Measurements from ENCODE around the gene RNF180.
"Not testable (repeated sequence)": the region's sequence is repeated elsewhere in the genome, so short reads cannot be mapped to it uniquely, and the experiment has no call there.

The RNF180 gene

DNA sequence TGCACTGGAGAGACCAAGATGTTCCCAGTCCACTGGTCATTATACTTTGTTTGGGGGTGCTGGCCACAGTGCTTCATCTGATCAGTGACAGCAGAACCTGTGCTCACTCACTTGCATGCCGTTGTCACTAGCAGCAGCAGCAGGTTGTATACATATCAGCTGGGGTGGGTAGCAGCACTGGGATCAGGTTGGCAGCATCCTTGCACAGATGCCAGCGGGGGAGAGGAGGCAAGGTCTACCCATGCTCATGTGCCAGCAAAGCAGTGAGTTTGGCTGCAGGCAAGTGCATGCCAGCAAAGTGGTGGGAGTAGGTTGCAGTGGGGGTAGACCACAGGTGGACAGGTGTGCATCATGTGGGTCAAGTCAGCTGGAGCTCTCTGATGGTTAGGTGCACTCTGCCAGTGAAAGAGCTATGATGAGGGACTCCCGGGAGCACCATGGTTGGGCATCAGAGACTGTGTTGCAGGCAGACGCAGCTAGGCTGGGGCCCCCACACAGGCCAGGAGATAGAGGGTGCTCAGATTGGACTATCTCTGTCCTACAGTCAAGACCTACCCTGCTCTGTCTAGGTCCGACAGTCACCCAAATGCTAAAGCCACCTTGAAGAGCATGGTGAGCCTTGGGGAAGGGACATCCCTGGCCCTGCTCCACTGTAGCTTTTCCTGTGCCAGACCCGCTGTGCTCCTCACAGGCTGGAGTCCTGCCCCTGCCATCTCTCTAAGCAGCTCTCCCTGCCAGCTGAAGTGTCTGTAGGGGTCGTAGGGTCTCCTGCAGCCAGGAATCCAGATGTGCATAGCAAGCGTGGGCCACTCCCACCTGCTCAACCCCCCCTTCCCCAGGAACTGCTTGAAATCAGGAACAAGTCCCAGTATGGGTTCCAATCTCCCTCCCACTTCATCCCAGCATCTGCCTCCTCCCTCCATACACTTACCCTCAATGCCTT, 119.8 kb downstream of the RNF180 start:
- no peak for DNase-seq

DNA sequence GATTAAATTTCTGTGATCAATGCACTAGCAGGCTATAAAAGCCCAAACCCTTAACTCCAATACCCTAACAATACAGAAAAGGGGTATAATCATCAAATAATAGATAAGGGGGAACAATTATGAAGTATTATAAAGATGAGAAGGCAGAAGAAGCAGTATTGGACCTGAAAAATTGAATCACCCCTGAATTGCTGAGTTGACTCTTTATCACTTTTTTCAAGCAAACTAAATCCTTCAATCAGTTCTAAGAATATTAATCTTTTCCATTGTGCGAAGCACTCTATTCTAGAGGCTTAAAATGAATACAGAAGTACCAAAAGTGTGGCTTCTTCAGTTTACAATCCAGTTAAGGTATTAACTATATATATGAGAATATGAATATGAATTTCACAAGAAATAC, 120.7 kb downstream of the RNF180 start:
- no peak for DNase-seq

DNA sequence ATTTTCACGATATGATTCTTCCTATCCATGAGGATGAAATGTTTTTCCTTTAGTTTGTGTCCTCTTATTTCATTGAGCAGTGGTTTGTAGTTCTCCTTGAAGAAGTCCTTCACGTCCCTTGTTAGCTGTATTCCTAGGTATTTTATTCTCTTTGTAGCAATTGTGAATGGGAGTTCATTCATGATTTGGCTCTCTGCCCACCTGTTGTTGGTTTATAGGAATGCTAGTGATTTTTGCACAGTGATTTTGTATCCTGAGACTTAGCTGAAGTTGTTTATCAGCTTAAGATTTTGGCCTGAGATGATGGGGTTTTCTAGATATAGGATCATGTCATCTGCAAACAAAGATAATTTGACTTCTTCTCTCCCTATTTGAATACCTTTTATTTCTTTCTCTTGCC, 122.9 kb downstream of the RNF180 start:
- not testable (repeated sequence) for DNase-seq

DNA sequence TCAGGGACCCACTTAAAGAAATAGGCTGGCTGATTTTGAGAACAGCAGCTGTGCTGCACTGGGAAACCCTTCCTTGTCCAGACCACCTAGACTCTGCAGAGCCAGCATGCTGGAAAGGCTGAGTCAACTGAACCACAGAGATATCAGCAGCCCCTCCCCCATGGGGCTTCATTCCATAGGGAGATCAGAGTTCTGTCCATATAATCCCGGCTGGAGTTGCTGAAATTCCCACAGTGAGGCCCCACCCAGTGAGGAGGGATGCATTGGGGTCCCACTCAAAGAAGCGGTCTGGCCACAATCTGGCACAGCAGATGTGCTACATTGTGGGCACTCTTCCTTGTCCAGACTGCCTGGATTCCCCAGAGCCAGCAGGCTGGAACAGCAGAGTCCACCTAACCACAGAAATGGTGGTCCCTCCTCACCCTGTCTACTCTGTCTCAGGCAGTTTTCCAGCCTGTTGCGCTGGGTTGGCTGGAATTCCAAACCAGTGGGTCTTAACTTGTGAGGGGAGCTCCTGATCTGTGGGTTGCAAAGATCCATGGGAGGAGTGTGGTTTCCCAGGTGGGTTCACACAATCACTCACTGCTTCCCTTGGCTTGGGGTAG, 127.1 kb downstream of the RNF180 start:
- no peak for DNase-seq

DNA sequence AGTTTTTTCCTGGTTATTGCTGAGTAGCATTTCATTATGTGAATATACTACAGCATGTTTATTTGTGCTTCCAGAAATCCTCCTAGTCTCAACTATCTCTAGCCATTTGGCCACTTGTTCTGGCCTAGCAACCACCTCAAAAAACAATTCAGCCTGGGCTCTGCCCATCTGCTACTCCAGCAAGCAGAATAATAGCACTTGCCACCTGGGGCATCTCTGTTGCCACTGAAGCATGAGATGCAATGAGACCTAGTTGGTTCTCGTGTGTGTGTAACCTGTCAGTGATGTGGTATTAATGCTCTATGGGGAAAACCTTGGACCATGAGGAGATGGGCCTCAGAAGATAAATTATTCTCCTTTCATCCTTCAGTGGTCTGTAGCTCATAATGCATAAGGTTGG, 129.5 kb downstream of the RNF180 start:
- no peak for DNase-seq

DNA sequence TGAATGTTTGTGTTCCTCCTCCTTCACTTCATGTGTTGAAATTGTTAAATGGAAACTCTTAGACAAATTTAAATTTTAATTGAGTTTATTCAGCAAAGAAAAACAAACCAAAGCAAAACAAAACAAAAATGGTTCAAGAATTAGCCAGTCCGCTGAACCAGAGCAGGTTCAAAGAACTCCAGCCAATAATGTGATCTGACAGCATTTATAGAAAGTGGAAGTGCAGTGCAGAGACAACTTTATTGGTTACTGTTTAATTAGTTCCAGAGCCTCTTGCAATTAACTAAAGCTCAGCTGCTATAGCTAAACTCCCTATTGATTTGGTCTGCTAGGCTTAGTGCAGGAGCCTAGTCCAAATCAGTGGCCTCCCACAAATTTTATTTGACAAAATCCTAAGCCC, 132.9 kb downstream of the RNF180 start:
- no peak for DNase-seq

DNA sequence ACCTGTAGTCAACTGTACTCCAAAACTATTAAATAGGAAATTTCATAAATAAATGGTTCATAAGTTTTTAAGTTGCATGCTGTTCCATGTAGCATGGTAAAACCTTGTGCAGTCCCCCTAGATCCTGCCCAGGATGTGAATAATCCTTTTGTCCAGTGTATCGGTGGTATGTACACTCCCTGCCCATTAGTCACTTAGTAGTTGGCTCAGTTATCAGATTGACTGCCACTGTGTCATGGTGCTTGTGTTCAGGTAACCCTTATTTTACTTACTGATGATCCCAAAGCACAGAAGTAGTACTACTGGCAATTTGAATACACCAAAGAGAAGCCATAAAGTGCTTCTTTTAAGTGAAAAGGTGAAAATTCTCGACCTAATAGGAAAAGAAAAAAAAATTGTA, 134.2 kb downstream of the RNF180 start:
- no peak for DNase-seq

DNA sequence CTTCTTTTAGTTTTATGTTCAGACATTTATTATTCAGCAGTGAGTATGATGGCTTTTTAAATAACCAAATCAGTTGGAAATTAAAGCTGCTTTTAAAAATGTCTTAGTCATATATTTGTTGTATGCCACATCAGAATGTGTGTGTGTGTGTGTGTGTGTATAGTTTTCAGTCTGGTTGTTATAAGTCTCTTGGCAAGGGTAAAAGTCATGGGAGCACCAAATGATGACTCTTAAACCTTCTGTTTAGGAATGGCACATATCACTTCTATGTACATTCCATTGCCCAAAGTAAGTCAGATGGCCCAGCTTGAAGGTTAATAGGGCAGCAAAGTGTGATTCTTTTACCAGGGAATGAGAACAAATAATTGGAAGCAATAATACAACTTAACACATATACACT, 135.9 kb downstream of the RNF180 start:
- no peak for DNase-seq

DNA sequence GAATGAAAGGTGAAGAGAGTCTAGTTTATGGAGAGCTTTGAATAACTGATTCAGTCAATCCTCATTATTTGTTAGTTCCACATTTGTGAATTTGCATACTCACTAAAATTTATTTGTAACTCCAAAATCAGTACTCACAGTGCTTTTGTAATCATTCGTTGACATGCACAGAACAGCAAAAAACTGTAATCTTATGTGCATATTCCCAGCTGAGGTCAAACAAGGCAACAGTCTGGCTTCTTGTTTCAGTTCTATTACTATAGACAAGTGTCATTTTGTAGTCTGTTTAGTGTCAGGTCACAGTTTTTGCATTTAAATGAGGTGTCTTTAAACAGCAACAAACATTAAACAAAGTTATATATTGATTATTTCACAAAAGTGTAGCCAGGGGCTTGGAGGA, 142.5 kb downstream of the RNF180 start:
- DNase-seq, result no peak

DNA sequence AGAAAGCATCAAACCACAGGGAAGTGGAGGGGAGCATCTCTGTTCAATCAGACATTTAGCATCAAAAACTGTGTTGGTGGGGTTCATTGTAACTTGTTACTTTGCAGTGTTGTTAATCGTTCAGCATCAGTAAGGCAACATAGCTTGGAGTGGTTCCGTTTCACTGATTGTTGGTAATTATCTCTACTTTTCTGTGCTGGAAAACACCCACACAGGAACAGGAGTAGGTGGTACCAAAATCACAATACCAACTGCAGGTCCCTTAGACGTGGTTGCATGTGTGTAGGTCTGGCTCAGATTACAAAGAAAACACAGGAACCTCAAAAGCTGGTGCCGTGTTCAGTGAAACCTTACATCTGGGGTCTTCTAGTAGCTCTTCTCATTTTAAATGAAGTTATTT, 146.8 kb downstream of the RNF180 start:
- DNase-seq, result no peak

DNA sequence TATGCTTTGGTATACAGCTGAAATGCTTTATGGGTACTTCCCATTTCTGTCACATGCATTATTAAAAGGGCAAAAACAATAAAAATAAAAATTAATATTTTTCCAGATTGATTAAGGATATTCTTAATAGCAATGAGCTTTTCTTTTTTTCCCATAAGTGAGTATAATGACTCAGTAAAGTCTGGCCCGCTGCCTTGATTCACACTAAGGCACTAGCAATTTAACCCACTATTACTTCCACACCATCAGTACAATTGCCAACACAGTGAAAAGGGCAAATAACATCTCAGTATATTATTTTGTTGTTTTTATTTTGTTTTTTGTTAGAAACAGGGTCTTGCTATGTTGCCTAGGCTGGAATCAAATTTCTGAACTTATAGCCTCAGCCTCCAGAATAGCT, 150.1 kb downstream of the RNF180 start:
- no peak for DNase-seq

DNA sequence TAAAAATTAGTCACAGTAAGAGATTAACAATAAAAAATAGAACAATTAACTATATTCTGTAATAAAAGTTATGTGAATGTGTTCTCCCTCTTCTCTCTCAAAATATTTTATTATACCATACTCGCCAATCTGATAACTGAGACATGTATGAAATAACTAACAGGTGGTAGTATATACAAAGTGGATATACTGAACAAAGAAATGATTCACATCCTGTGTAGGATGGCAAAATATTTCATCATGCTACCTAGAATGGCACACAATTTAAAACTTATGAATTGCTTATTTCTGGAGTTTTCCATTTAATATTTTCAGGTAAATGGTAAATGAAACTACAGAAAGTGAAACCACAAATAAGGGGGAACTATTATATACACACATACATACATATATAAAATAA, 152.5 kb downstream of the RNF180 start:
- no peak for DNase-seq

DNA sequence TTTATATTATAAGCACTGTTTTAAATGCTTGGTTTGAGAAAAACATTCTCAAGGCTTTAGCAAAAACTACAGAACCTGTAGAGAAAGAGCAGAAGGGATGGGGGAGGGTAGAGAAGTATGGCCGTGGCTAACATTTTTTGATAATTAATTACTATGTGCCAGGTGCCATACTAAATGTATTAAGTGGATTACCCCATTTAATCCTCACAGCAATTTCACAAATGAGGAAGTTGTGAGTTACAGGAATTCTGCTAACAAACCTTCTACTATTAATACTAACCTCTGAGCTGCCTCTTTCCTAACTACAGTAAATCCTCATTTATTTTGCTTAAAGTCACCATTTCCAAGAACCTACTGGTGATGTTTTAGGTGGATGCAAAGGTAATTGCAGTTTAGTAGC, 157.9 kb downstream of the RNF180 start:
- no peak for DNase-seq

DNA sequence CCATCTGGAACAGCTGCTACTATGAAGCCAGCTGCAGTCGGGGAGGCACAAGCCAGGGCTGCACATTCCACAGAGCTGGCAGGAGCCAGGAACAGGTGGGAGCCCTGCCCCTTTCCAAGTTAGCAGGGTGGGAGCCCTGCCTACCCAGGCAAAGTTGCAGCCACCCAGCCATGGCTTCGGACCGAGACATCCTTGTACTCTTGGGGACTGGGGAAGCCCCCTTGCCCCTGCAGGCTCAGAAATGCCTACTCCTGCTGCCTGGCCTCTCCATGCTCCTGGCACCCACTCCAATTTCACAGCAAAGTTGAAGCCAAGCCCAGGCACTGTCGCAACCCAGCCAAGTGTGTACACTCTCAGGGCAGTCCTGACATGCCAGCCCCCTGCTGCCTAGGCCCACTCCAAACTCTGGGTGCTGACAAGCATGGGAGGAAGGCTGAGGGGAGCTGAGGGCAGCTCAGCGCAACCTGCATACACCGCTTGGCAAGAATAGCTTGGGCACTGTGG, 165.1 kb downstream of the RNF180 start:
- no peak for DNase-seq

DNA sequence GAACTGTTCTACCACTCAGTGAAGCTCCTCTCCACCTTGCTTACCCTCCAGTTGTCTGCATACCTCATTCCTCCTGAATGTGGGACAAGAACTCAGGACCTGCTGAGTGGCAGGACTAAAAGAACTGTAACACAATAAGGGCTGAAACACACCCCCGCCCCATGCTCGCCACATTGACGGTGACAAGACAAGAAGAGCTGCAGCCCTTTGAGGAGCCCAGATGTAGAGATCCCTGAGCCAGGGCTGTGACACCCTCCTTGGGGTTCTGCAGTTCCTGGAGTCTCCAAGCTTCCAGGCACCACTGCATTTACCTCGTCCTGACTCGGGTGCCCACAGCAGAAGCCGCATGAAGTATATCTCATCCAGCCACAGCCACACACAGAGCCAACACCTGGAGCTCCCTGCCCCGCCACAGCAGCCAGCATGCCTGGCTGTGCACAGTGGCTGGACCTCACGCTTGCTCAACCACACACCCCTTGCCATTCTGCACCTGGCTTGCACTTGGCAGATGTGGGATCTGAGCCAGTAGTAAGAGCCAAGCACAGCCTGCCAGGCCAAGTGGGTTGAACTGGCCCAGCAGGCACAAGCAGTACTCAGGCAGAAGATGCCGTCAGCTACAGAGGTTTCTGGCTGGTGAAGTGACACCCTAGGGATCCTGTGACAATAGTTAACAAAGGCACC, 166.1 kb downstream of the RNF180 start:
- DNase-seq, result no peak

DNA sequence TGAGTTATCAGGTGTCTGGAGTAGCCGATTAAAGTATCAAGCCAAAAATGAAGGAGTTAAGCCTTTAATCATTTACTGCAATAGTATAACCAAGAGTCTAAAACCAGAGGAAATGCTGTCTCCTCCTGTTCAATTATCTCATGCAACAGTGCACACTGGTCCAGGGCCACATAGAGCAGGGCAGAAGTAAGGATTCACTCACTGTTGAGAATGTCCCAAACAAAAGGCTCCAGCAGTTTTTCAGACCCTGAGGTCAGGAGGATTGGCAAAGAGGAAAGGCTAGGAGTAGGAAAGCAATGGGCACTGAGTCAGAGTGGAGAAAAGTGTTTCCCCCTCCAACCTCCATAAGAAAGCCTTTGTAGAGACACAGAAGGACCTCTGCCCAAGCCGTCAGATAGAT, 168.2 kb downstream of the RNF180 start:
- DNase-seq, result no peak

DNA sequence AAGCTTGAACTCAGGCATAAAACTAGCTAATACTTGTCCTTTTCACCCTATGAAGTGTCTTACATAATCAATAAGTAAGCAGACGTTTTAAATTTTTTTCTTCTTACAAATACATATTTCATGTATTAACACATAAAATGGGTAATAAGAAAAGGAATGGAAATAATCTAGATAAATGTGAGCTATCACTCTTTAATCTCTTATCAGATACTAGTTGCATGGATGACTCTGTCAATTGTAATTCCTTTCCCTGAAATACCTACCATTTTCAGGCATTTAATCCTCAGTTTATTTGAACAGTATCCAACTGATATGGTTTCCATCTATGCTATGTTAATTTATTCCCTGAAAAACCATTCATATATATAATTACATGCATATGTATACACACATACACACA, 174.1 kb downstream of the RNF180 start:
- DNase-seq, result no peak

DNA sequence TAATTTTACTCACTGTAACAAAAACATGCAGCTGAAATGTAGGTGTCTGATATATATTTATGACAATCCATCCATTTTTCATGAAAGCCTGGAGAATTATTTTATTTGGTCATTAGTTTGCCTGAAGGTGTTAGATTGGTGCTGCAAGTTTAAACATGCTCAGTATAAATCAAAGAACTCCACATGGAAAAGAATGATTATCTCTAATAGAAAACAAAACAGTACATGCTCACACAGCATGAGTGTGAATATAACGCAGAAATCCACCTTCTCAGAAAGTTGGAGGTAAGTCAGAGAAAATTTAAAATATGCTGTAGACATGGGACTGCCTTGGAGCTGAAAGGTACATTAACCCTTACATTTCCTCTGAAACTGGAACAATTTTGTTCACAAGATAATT, 174.7 kb downstream of the RNF180 start:
- DNase-seq, result no peak

DNA sequence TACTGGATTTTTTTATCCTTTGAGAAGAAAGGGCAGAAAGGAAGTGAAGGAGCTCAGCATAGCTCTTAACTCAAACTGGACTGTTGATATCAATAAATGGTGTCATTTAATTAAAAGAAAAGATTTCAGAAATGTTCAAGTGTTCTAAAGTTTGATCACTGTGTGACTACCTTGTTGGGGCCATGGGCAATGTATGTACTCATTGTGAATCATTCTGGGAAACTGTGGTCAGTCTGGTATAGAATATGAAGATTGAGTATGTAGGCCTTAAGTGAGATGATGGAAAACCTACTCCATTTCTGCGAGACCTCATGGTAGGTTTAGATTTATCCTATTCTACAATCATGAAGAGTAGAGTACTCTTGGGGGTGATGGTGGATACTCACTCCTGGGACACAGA, 175.7 kb downstream of the RNF180 start:
- DNase-seq, result no peak

DNA sequence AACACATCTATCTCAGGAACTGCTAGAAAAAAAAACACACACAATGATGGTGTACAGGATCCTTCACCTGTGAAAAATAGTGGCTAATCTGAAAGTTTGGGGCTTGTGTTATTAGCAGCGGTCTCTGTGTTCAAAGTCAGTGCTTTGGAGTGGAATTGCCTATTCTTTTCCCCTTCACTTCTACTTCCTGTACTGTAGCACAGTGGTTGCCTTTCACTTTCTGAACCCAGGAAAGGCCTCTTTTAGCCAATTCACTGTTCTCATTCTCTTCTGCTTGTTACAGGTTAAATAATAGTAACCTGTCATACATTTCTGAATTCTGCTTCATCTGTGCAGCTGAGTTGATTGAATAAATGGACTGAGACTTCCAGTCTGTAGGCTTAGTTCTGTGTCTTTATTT, 178.9 kb downstream of the RNF180 start:
- DNase-seq, result no peak

DNA sequence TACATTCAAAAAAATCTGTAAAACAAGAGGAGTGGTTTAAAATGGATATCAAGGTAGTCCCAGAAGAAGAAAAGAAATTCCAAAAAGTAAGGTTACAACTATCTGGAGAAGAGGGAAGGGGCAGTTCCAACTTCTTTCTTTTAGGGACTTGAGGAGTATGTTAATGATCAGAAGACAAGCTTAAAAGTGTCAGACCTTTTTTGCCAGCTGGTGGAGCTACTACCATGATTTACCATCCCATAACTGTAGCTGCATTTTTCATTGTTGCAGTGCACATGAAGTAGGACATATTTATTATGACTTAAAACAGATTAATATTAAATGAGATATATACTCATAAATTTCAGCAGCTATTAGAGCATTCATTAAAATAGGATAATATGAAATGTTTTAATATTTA, 181.7 kb downstream of the RNF180 start:
- DNase-seq, result peak; percentile 8

DNA sequence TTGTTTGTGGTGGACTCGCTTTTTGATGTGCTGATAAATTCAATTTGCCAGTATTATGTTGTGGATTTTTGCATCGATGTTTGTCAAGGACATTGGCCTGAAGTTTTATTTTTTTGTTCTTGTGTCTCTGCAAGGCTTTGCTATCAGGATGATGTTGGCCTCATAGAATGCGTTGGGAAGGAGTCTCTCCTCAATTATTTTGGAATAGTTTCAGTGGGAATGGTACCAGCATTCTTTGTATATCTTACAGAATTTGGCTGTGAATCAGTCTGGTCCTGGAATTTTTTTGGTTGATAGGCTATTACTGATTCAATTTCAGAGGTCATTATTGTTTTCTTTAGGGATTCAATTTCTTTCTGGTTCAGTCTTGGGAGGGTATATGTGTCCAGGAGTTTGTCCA, 198.8 kb downstream of the RNF180 start:
- DNase-seq, result no peak

DNA sequence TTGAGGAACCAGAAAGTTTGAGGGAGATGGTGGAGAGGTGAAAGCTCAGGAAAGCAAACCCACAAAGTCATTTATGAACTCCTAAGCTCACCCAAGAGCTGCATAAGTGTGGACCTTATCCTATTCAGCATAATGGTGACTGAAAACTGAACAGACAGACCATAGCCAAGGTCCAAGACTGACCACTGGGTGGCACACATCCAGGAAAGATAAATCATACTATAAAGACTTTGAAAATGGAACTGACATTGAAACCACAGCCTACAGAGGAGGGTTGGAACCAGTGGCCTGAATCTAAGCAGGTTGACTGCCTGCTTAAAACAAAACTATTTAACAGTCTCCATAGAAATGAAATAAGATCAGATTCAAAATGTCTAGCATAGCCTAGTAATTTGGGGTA, 219.1 kb downstream of the RNF180 start:
- DNase-seq, result no peak

DNA sequence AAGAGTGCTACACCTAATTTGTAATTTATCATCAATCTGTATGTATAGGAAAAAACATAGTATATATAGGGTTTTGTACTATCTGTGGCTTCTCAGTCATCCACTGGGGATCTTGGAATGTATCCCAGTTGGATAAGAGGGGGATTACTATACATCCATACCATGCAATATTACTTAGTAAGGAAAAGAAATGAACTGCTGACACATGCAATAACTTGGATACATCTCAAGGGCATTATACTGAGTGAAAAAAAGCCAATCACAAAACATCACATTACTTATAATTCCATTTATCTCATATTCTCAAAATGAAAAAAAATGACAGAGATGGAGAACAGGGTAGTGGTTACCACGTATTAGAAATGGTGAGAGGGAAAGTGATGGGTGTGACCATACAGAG, 231.9 kb downstream of the RNF180 start:
- no peak for DNase-seq
